ENCODE measurements around the gene PIR.

Gene PIR

GRCh38 chrX:15464704-15465103 lies 28.4 kb downstream of the PIR start:
- Histone ChIP-seq H3K4me3 (ENCODE audit: low read depth in 1 of 2, low read length in 1 of 2) (no peak overlapping the region), H3K4me1 (ENCODE audit: control insufficient read depth in 1 of 2, insufficient read depth in 1 of 2, low read depth in 1 of 2, low read length in 1 of 2) (peaks cover 0 to 5% of the 10 kb centered on the region in 2 experiments), H3K9me3 (no peaks in the 10 kb centered on the region), H3K27ac (no peak overlapping the region), H3K27me3 (no peaks in the 10 kb centered on the region), H3K36me3 (no peaks in the 10 kb centered on the region)
- no peak for TF ChIP-seq CTCF (IDR thresholded peaks at IDR 0.05)

- Histone ChIP-seq H3K4me1 (ENCODE audit: control insufficient read depth in 1 of 2, insufficient read depth in 1 of 2, low read depth in 1 of 2, low read length in 1 of 2) (no peaks in the 10 kb centered on the region), H3K27ac (no peak overlapping the region), H3K36me3 (no peaks in the 10 kb centered on the region), H3K27me3 (no peaks in the 10 kb centered on the region), H3K9me3 (no peaks in the 10 kb centered on the region), H3K4me3 (ENCODE audit: low read depth in 1 of 2, low read length in 1 of 2) (no peak overlapping the region)
- TF ChIP-seq CTCF (IDR thresholded peaks at IDR 0.05) = no peak
Measured at GRCh38 chrX:15451913-15452312, 41.2 kb downstream of the PIR start.

GRCh38 chrX:15448010-15448639 lies 45.0 kb downstream of the PIR start:
- Histone ChIP-seq H3K4me3 (ENCODE audit: low read depth in 1 of 2, low read length in 1 of 2) (no peak overlapping the region), H3K4me1 (ENCODE audit: control insufficient read depth in 1 of 2, insufficient read depth in 1 of 2, low read depth in 1 of 2, low read length in 1 of 2) (no peaks in the 10 kb centered on the region), H3K27ac (no peak overlapping the region), H3K27me3 (no peaks in the 10 kb centered on the region), H3K9me3 (no peaks in the 10 kb centered on the region), H3K36me3 (no peaks in the 10 kb centered on the region)
- no peak for TF ChIP-seq CTCF (IDR thresholded peaks at IDR 0.05)

GRCh38 chrX:15441464-15441863 lies 51.7 kb downstream of the PIR start:
- no peak for TF ChIP-seq CTCF (IDR thresholded peaks at IDR 0.05)
- H3K36me3 ChIP-seq = no peaks in the 10 kb centered on the region
- H3K9me3 ChIP-seq = no peaks in the 10 kb centered on the region

GRCh38 chrX:15438332-15438731 lies 54.8 kb downstream of the PIR start:
- no peaks in the 10 kb centered on the region for H3K36me3 ChIP-seq
- H3K27me3 ChIP-seq = no peaks in the 10 kb centered on the region
- H3K4me3 ChIP-seq (ENCODE audit: low read depth in 1 of 2, low read length in 1 of 2) = no peak overlapping the region
- no peaks in the 10 kb centered on the region for H3K4me1 ChIP-seq (ENCODE audit: control insufficient read depth in 1 of 2, insufficient read depth in 1 of 2, low read depth in 1 of 2, low read length in 1 of 2)
- H3K27ac ChIP-seq = no peak overlapping the region
- TF ChIP-seq CTCF (IDR thresholded peaks at IDR 0.05) = no peak
- no peaks in the 10 kb centered on the region for H3K9me3 ChIP-seq

More at GRCh38 chrX:15441464-15441863, 51.7 kb downstream of the PIR start:
- Histone ChIP-seq H3K4me1 (ENCODE audit: control insufficient read depth in 1 of 2, insufficient read depth in 1 of 2, low read depth in 1 of 2, low read length in 1 of 2) (no peaks in the 10 kb centered on the region), H3K27ac (no peak overlapping the region), H3K27me3 (no peaks in the 10 kb centered on the region), H3K4me3 (ENCODE audit: low read depth in 1 of 2, low read length in 1 of 2) (no peak overlapping the region)

Measured in neutrophil (primary cell).